GM21360 (cell line): ENCODE results near the gene MYO1B.

Experiments
- ATAC-seq: cut with Tn5 transposase; IDR thresholded peaks from one replicate; pipeline ENCODE4 v1.9.1; 2021; ENCODE audit warnings: mild to moderate bottlenecking, moderate library complexity; ENCODE audit not compliant: unreplicated experiment

MYO1B gene

GRCh38 chr2:191257934-191258333 lies 12.7 kb downstream of the MYO1B start:
- ATAC-seq = no peak

GRCh38 chr2:191258996-191259395 lies 13.8 kb downstream of the MYO1B start:
- no peak for ATAC-seq

- no peak for ATAC-seq
Measured at GRCh38 chr2:191262436-191262835, 17.2 kb downstream of the MYO1B start.

- ATAC-seq = no peak
Measured at GRCh38 chr2:191263050-191263449, 17.8 kb downstream of the MYO1B start.

GRCh38 chr2:191264647-191265081 lies 19.5 kb downstream of the MYO1B start:
- ATAC-seq = no peak

GRCh38 chr2:191265311-191266170 lies 20.3 kb downstream of the MYO1B start:
- ATAC-seq = no peak

GRCh38 chr2:191266201-191266600 lies 21.0 kb downstream of the MYO1B start:
- ATAC-seq = no peak

- no peak for ATAC-seq
Measured at GRCh38 chr2:191268596-191268995, 23.4 kb downstream of the MYO1B start.

- no peak for ATAC-seq
Measured at GRCh38 chr2:191270306-191271161, 25.3 kb downstream of the MYO1B start.

- no peak for ATAC-seq
Measured at GRCh38 chr2:191272064-191272463, 26.9 kb downstream of the MYO1B start.

GRCh38 chr2:191274413-191274815 lies 29.2 kb downstream of the MYO1B start:
- ATAC-seq = no peak

GRCh38 chr2:191276792-191277465 lies 31.7 kb downstream of the MYO1B start:
- ATAC-seq = no peak

- no peak for ATAC-seq
Measured at GRCh38 chr2:191280290-191280689, 35.1 kb downstream of the MYO1B start.

GRCh38 chr2:191280834-191281756 lies 35.9 kb downstream of the MYO1B start:
- ATAC-seq = no peak

- ATAC-seq = no peak
Measured at GRCh38 chr2:191285252-191285651, 40.0 kb downstream of the MYO1B start.

- ATAC-seq = no peak
Measured at GRCh38 chr2:191287820-191288219, 42.6 kb downstream of the MYO1B start.

GRCh38 chr2:191289049-191289448 lies 43.8 kb downstream of the MYO1B start:
- no peak for ATAC-seq

GRCh38 chr2:191291471-191291870 lies 46.3 kb downstream of the MYO1B start:
- no peak for ATAC-seq

- ATAC-seq = no peak
Measured at GRCh38 chr2:191292869-191293268, 47.7 kb downstream of the MYO1B start.

- no peak for ATAC-seq
Measured at GRCh38 chr2:191295088-191295487, 49.9 kb downstream of the MYO1B start.
